ENCODE results near the gene EPN3.

Gene EPN3

GRCh38 chr17:50593321-50593720, 60.8 kb downstream of the EPN3 start:
- no peak for DNase-seq

Data from midbrain (tissue), 1 donor.